Smooth muscle cell (in vitro differentiated cells): ENCODE results near the gene ALPL. TPM values are rescaled to one million over a fixed set of nuclear protein-coding genes. Genes with fewer than 3 reads are reported as not detected.

Experiments
- DNase-seq: peaks from one replicate; lab custom pipeline; 2025; ENCODE audit not compliant: unreplicated experiment; lab: John Stamatoyannopoulos, UW
- H2AFZ ChIP-seq: fragments of 200-600 bp; sonication (generic); 2 replicates; pipeline ENCODE4 v1.6.0; 2016; ENCODE audit warnings: antibody characterized with exemption, low read depth, mild to moderate bottlenecking
- H3F3A ChIP-seq: fragments of 200-600 bp; sonication (generic); 2 replicates; pipeline ENCODE4 v1.6.0; 2017; ENCODE audit warnings: antibody characterized with exemption, low read depth
- H3K27ac ChIP-seq: fragments of 200-600 bp; sonication (generic); 2 replicates; pipeline ENCODE4 v1.5.1; 2016; ENCODE audit warnings: low read depth, mild to moderate bottlenecking
- H3K27me3 ChIP-seq: fragments of 200-600 bp; sonication (generic); 2 replicates; pipeline ENCODE4 v1.6.1; 2016; ENCODE audit warnings: low read depth, mild to moderate bottlenecking
- H3K36me3 ChIP-seq: fragments of 200-600 bp; sonication (generic); 2 replicates; pipeline ENCODE4 v1.5.1; 2016; ENCODE audit warnings: low read depth
- H3K4me1 ChIP-seq: fragments of 200-600 bp; sonication (generic); 2 replicates; pipeline ENCODE4 v1.5.1; 2016; ENCODE audit warnings: low read depth
- H3K4me2 ChIP-seq: fragments of 200-600 bp; sonication (generic); 2 replicates; pipeline ENCODE4 v1.6.0; 2016; ENCODE audit warnings: mild to moderate bottlenecking
- H3K4me3 ChIP-seq: fragments of 200-600 bp; sonication (generic); 2 replicates; pipeline ENCODE4 v1.5.1; 2016; ENCODE audit warnings: mild to moderate bottlenecking
- H3K79me2 ChIP-seq: fragments of 200-600 bp; sonication (generic); 2 replicates; pipeline ENCODE4 v1.6.0; 2016; ENCODE audit warnings: low read depth, mild to moderate bottlenecking
- H3K9ac ChIP-seq: fragments of 200-600 bp; sonication (generic); 2 replicates; pipeline ENCODE4 v1.6.0; 2016; ENCODE audit warnings: low read depth
- H3K9me3 ChIP-seq: fragments of 200-600 bp; sonication (generic); replicated peaks from 2 replicates; pipeline ENCODE4 v1.5.1; 2016; ENCODE audit warnings: low read depth
- H4K20me1 ChIP-seq: fragments of 200-600 bp; sonication (generic); 2 replicates; pipeline ENCODE4 v1.6.0; 2016; ENCODE audit warnings: low read depth
- WGBS: methylation state at CpG from one replicate; pipeline ENCODE4 v1.1.7; 2016; ENCODE audit warnings: low lambda C conversion rate; 5-methylcytosine and 5-hydroxymethylcytosine counted together
- polyA plus RNA-seq: library from polyadenylated mRNA; unstranded; fragments of >200 nt; fragmentation: Nextera tagmentation; extraction: Ambion mirVana; gene quantifications from 2 replicates; pipeline ENCODE4 v1.2.1, GENCODE V29; 2016
- total RNA-seq: library from RNA; depleted of rRNA; stranded (reverse); fragments of >200 nt; gene quantifications from 2 replicates; pipeline ENCODE4 v1.2.3, GENCODE V29; 2014
- TF ChIP-seq, protein P1 (sequence below): fragments of 200-600 bp; sonication (generic); IDR thresholded peaks from 2 replicates; pipeline ENCODE4 v1.5.1; 2017; ENCODE audit warnings: borderline replicate concordance, mild to moderate bottlenecking, antibody characterized with exemption; ENCODE audit not compliant: insufficient read depth, poor library complexity, severe bottlenecking

Gene ALPL
- total and polyA plus RNA-seq, 2 experiments from 2014 or later, result 4.6 to 8.3 TPM

DNA sequence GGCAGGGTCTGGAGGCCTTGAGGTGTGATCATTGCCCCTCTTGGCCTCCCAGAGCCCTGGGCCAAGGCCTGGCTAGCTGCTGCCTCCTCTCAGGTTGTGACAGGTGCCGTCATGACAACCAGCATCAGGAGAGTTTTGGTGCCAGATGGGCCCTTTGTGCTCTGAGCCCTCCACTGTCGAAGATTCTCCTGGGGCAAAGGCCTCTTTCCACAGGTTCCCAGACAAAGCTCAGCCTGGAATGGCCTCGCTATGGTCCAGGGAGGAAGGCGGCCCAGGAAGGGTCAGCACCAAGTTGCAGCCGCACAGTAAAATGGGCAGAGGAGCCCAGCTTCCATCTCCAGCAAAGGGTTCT, 78.4 kb downstream of the ALPL start:
- H3K36me3 ChIP-seq, result no peaks in the 10 kb centered on the region
- WGBS, result 96% methylated on average over 5 of the region's 5 CpGs
- no peaks in the 10 kb centered on the region for H3F3A ChIP-seq

DNA sequence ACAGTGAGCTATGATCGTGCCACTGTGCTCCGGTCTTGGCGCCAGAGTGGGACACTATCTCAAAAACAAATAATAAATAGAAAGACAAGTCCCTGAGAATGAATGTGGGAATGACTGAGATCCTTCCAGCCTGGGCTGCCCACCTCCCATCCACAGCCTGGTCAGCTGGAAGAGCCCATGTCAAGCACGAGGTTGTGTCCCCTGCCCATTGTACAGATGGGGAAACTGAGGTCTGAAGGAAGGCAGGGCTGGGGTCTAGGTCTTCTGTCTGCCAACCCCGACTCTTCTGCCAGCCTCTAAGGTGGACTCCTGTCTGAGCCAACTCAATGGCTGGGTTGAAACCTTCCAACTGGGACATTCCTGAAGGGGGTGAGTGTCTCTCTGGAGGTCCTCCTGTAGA, 80.4 kb downstream of the ALPL start:
- Histone ChIP-seq H3K79me2 (no peaks in the 10 kb centered on the region), H3K36me3 (no peaks in the 10 kb centered on the region), H3K9me3 (no peaks in the 10 kb centered on the region), H3K27me3 (no peaks in the 10 kb centered on the region), H3K9ac (no peak overlapping the region), H3F3A (no peaks in the 10 kb centered on the region), H3K4me2 (peak overlapping the region; percentile 58), H2AFZ (no peak overlapping the region), H4K20me1 (no peaks in the 10 kb centered on the region), H3K4me3 (no peak overlapping the region), H3K4me1 (peaks cover 14% of the 10 kb centered on the region), H3K27ac (peak overlapping the region; percentile 15)
- TF ChIP-seq, protein P1, sequence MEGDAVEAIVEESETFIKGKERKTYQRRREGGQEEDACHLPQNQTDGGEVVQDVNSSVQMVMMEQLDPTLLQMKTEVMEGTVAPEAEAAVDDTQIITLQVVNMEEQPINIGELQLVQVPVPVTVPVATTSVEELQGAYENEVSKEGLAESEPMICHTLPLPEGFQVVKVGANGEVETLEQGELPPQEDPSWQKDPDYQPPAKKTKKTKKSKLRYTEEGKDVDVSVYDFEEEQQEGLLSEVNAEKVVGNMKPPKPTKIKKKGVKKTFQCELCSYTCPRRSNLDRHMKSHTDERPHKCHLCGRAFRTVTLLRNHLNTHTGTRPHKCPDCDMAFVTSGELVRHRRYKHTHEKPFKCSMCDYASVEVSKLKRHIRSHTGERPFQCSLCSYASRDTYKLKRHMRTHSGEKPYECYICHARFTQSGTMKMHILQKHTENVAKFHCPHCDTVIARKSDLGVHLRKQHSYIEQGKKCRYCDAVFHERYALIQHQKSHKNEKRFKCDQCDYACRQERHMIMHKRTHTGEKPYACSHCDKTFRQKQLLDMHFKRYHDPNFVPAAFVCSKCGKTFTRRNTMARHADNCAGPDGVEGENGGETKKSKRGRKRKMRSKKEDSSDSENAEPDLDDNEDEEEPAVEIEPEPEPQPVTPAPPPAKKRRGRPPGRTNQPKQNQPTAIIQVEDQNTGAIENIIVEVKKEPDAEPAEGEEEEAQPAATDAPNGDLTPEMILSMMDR, result no peak
- 92% methylated on average over 5 of the region's 5 CpGs for WGBS
- DNase-seq, result no peak

More for the DNA sequence above, 78.4 kb downstream of the ALPL start:
- no peaks in the 10 kb centered on the region for H4K20me1 ChIP-seq
- H3K9ac ChIP-seq, result no peak overlapping the region
- no peaks in the 10 kb centered on the region for H3K79me2 ChIP-seq
- H3K4me2 ChIP-seq, result peak overlapping the region; percentile 60
- peaks cover 14% of the 10 kb centered on the region for H3K4me1 ChIP-seq
- TF ChIP-seq, protein P1, result no peak
- no peak overlapping the region for H3K27ac ChIP-seq
- no peak for DNase-seq
- H2AFZ ChIP-seq, result no peak overlapping the region
- H3K4me3 ChIP-seq, result no peak overlapping the region
- no peaks in the 10 kb centered on the region for H3K27me3 ChIP-seq
- H3K9me3 ChIP-seq, result no peaks in the 10 kb centered on the region

DNA sequence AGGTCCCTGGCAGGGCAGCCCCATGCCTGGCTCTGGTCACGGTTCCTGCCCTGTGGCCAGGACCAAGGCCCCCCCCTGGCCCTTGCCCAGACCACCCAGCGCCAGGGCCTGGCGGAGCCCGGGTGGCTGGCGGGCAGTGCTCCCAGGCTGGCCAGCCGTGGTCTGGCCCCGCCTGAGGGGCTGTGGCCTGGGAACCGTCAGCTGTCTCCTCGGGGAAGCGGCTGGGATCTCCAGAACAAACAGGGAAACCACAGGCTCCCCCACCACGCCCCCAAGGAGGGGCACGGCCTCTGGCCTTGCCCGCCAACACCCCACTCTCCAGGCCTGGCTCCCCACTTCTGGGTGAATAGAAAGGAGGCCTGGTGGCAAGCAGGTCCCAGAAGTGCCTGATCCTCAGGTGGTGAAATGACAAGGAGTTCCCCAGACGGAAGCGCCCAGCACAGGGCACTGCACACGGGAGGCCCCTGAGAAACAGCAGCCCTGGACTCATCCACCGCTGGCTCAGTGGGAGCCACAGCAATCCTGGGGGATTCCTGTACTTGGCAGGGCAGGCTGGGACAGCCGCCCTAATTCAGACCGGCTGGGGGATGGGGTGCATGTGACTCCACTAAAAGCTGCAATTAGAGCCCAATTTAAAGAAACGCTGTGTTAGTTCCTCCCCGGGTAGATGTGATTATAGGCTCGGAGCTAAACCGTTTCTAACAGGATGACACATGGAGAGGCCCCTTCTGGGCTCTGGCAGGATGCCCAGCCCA, 81.1 kb downstream of the ALPL start:
- peaks cover 14% of the 10 kb centered on the region for H3K4me1 ChIP-seq
- H3K36me3 ChIP-seq, result no peaks in the 10 kb centered on the region
- no peaks in the 10 kb centered on the region for H3K9me3 ChIP-seq
- TF ChIP-seq, protein P1, result no peak
- peak overlapping the region; percentile 15 for H3K27ac ChIP-seq
- DNase-seq, result no peak
- H2AFZ ChIP-seq, result no peak overlapping the region
- H3K79me2 ChIP-seq, result no peaks in the 10 kb centered on the region
- H3K9ac ChIP-seq, result no peak overlapping the region
- no peaks in the 10 kb centered on the region for H3K27me3 ChIP-seq
- WGBS, result 15% methylated on average over 23 of the region's 23 CpGs
- no peaks in the 10 kb centered on the region for H4K20me1 ChIP-seq
- H3F3A ChIP-seq, result no peaks in the 10 kb centered on the region
- H3K4me2 ChIP-seq, result peak overlapping the region; percentile 58
- no peak overlapping the region for H3K4me3 ChIP-seq

- Histone ChIP-seq H3K4me1 (peaks cover 14% of the 10 kb centered on the region), H3K36me3 (no peaks in the 10 kb centered on the region), H3K27ac (no peak overlapping the region), H3K9me3 (no peaks in the 10 kb centered on the region), H3K4me3 (no peak overlapping the region), H3K79me2 (no peaks in the 10 kb centered on the region), H2AFZ (no peak overlapping the region), H3K9ac (no peak overlapping the region), H3F3A (no peaks in the 10 kb centered on the region), H4K20me1 (no peaks in the 10 kb centered on the region), H3K4me2 (peak overlapping the region; percentile 58), H3K27me3 (no peaks in the 10 kb centered on the region)
- 85% methylated on average over 13 of the region's 13 CpGs for WGBS
- DNase-seq, result no peak
- TF ChIP-seq, protein P1, result no peak
Observed at GRCh38 chr1:21590934-21591333, 81.7 kb downstream of the ALPL start.
